Stomach (tissue), 9 donors: Measurements from ENCODE around the gene SEC22A. TPM values are rescaled to one million over a fixed set of nuclear protein-coding genes. Genes with fewer than 3 reads are reported as not detected.

Experiments used
- DNase-seq, 2 donors: peaks; one replicate each; pipeline versions ENCODE4 v3.0.0 to v3.0.0-alpha.2; 2013 to 2019
- H3K27ac ChIP-seq, 5 donors: fragments of 200-600 bp in 4 of 5; sonication (generic) in 4 of 5; one replicate each; pipeline ENCODE4 v1.5.1; 2013 to 2019; ENCODE audit warnings: mild to moderate bottlenecking in 1 of 5, moderate library complexity in 1 of 5
- H3K27me3 ChIP-seq, 3 donors: fragments of 200-600 bp; sonication (generic); one replicate each; pipeline ENCODE4 v1.5.1; 2017 to 2019; ENCODE audit warnings: mixed run types in 1 of 3
- H3K36me3 ChIP-seq, 4 donors: fragments of 200-600 bp; sonication (generic); 1 replicate in 3 of 4; 2 replicates in 1 of 4; pipeline ENCODE4 v1.5.1; 2016 to 2019
- H3K4me1 ChIP-seq, 4 donors: fragments of 200-600 bp; sonication (generic); one replicate each; pipeline ENCODE4 v1.5.1; 2016 to 2019
- H3K4me3 ChIP-seq, 4 donors: fragments of 200-600 bp; sonication (generic) in 3 of 4; one replicate each; pipeline ENCODE4 v1.5.1; 2016 to 2019; ENCODE audit warnings: mild to moderate bottlenecking in 1 of 4
- H3K9me3 ChIP-seq, 4 donors: fragments of 200-600 bp; sonication (generic); one replicate each; pipeline ENCODE4 v1.5.1; 2016 to 2019
- CTCF ChIP-seq, 7 experiments: fragments of 450-650 bp in 4 of 7; fragments of 200-600 bp in 3 of 7; sonication (generic) in 3 of 7; IDR thresholded peaks; one replicate each; pipeline ENCODE4 v1.5.1; 2016 to 2019; ENCODE audit warnings: antibody characterized with exemption in 7 of 7, control low read depth in 2 of 7, mild to moderate bottlenecking in 1 of 7
- EP300 ChIP-seq: sonication (generic); formaldehyde crosslinking; IDR thresholded peaks from one replicate; pipeline ENCODE4 v1.6.1; 2017; ENCODE audit warnings: antibody characterized with exemption
- POLR2A ChIP-seq, 4 donors: fragments of 450-650 bp; IDR thresholded peaks; one replicate each; pipeline ENCODE4 v1.6.1; 2016; ENCODE audit warnings: antibody characterized with exemption in 4 of 4, control low read depth in 2 of 4, mild to moderate bottlenecking in 1 of 4, moderate library complexity in 1 of 4
- POLR2AphosphoS5 ChIP-seq, 3 donors: sonication (generic); formaldehyde crosslinking; IDR thresholded peaks; one replicate each; pipeline ENCODE4 v1.6.1; 2016; ENCODE audit warnings: antibody characterized with exemption in 3 of 3
- WGBS, 5 donors: extraction: QIAGEN DNeasy Blood & Tissue Kit in 3 of 5; methylation state at CpG; one replicate each; pipeline versions ENCODE4 v1.1.5 to v1.1.7; 2013 to 2018; 5-methylcytosine and 5-hydroxymethylcytosine counted together
- intact Hi-C: fragments of 100-400 bp; cut with DNase I; formaldehyde crosslinking; loops from one replicate; pipeline ENCODE4 v1.15.1; 2023; ENCODE audit warnings: low total_unique reads
- polyA plus RNA-seq, 3 donors: library from polyadenylated mRNA; stranded (reverse); fragments of 200-250 nt; gene quantifications; one replicate each; pipeline ENCODE4 v1.2.3, GENCODE V29; 2013
- total RNA-seq, 5 donors: library from RNA; depleted of rRNA; stranded (reverse); fragments of >200 nt; gene quantifications; one replicate each; pipeline versions ENCODE4 v1.1.0 to v1.2.3, GENCODE V29; 2014 to 2016
- donor health status: healthy with polysubstance abuse.
- donor health status: Bipolar disorder and iron deficiency.
- donor health status: healthy.

The SEC22A gene
- total and polyA plus RNA-seq, 8 donors = 1.6 to 26.6 (median 6.7) TPM; not detected in 1

- Histone ChIP-seq H3K4me1 (peaks cover 0 to 13% (median 0%) of the 10 kb centered on the region in 4 donors), H3K27ac (no peak overlapping the region), H3K4me3 (no peak overlapping the region), H3K36me3 (peaks cover 0 to 10% (median 6%) of the 10 kb centered on the region in 4 donors), H3K27me3 (no peaks in the 10 kb centered on the region), H3K9me3 (no peaks in the 10 kb centered on the region)
- intact Hi-C loops = no loop called here
- no peak for TF ChIP-seq CTCF (IDR thresholded peaks at IDR 0.05)
- TF ChIP-seq POLR2A (IDR thresholded peaks at IDR 0.05) = no peak
- no peak for TF ChIP-seq EP300
- no peak for TF ChIP-seq POLR2AphosphoS5 (IDR thresholded peaks at IDR 0.05)
- DNase-seq = peak in 1 of 2 donors; percentile 31
- 54 to 67% (median 60%) methylated on average over 5 of the region's 5 CpGs for WGBS, 5 donors
These were observed 69.9 kb downstream of the SEC22A start for GRCh38 chr3:123271466-123272159.

GRCh38 chr3:123272547-123272946, 70.8 kb downstream of the SEC22A start:
- no peak overlapping the region for H3K27ac ChIP-seq
- H3K9me3 ChIP-seq = no peaks in the 10 kb centered on the region
- no peaks in the 10 kb centered on the region for H3K27me3 ChIP-seq
- peaks cover 0 to 10% (median 6%) of the 10 kb centered on the region in 4 donors for H3K36me3 ChIP-seq
- no peak overlapping the region for H3K4me3 ChIP-seq
- WGBS, 5 donors = 95 to 99% (median 96%) methylated on average over 2 of the region's 2 CpGs
- no peak for DNase-seq
- intact Hi-C loops = no loop called here
- H3K4me1 ChIP-seq = peaks cover 0 to 13% (median 0%) of the 10 kb centered on the region in 4 donors
- TF ChIP-seq CTCF (IDR thresholded peaks at IDR 0.05) (peak in 1 of 7 experiments; percentile 6), POLR2AphosphoS5 (IDR thresholded peaks at IDR 0.05) (no peak)

GRCh38 chr3:123275691-123276090, 73.9 kb downstream of the SEC22A start:
- H3K4me3 ChIP-seq = no peak overlapping the region
- intact Hi-C loops = no loop called here
- H3K27me3 ChIP-seq = no peaks in the 10 kb centered on the region
- DNase-seq = no peak
- H3K36me3 ChIP-seq = peaks cover 0 to 18% (median 1%) of the 10 kb centered on the region in 4 donors
- peaks cover 0 to 11% (median 0%) of the 10 kb centered on the region in 4 donors for H3K4me1 ChIP-seq
- no peak overlapping the region for H3K27ac ChIP-seq
- TF ChIP-seq EP300 (no peak), CTCF (IDR thresholded peaks at IDR 0.05) (no peak), POLR2AphosphoS5 (IDR thresholded peaks at IDR 0.05) (no peak), POLR2A (IDR thresholded peaks at IDR 0.05) (no peak)
- no peaks in the 10 kb centered on the region for H3K9me3 ChIP-seq
- WGBS, 5 donors = 67 to 75% (median 71%) methylated on average over 3 of the region's 3 CpGs

- H3K4me1 ChIP-seq = peaks cover 0 to 3% (median 0%) of the 10 kb centered on the region in 4 donors
- H3K27me3 ChIP-seq = no peaks in the 10 kb centered on the region
- no peak overlapping the region for H3K27ac ChIP-seq
- no peak for TF ChIP-seq CTCF (IDR thresholded peaks at IDR 0.05)
- no peaks in the 10 kb centered on the region for H3K9me3 ChIP-seq
- 69 to 85% (median 85%) methylated on average over 10 of the region's 10 CpGs for WGBS, 5 donors
- DNase-seq = no peak
- no peak overlapping the region for H3K4me3 ChIP-seq
- intact Hi-C loops = no loop called here
- peaks cover 0 to 23% (median 2%) of the 10 kb centered on the region in 4 donors for H3K36me3 ChIP-seq
These were observed 74.7 kb downstream of the SEC22A start for GRCh38 chr3:123276346-123277006.
